ENCODE measurements around the gene PCBP2.

Gene PCBP2

DNA sequence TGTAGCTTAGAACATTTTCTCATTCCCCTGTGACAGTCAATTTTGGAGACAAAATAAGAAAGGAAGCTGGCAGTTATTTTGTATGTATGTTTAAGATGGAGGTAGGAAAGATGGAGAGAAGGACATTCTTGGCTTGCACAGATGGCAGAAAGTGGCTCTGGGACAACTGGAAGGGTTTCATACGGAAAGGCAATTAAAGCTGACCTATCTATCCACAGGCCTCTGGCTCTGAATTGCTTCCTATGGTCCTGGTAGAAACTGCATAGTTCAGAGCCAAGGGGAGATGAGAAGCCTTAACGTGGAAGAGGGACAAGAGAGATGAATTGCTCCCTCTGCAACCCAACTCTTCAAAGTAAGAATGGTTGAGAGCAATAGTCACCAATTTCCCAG lies 63.4 kb downstream of the PCBP2 start:
- Histone ChIP-seq H3K36me3 (ENCODE audit: control insufficient read depth, insufficient read depth, low read length) (peaks cover 1% of the 10 kb centered on the region), H4K8ac (ENCODE audit: low read depth, low read length) (no peak overlapping the region), H3K27me3 (ENCODE audit: insufficient read depth, low read length, poor library complexity) (no peaks in the 10 kb centered on the region), H3K79me2 (ENCODE audit: control insufficient read depth, insufficient read depth, low read length) (no peaks in the 10 kb centered on the region), H3K79me1 (ENCODE audit: low read length) (no peaks in the 10 kb centered on the region), H3K18ac (ENCODE audit: low read length) (no peak overlapping the region), H2BK15ac (replicated peaks; ENCODE audit: low read depth) (no peak overlapping the region), H3K56ac (ENCODE audit: low read length) (no peak overlapping the region), H4K5ac (ENCODE audit: low read length) (no peak overlapping the region), H3K4me3 (ENCODE audit: low read length) (no peak overlapping the region), H2AK5ac (ENCODE audit: low read length) (no peak overlapping the region), H3K9ac (ENCODE audit: low read length) (no peak overlapping the region), H3K23ac (ENCODE audit: low read length) (no peak overlapping the region), H3K4me2 (ENCODE audit: low read length) (no peak overlapping the region), H3K4ac (ENCODE audit: low read depth, low read length) (no peak overlapping the region), H3K4me1 (ENCODE audit: control insufficient read depth, low read depth, low read length) (no peaks in the 10 kb centered on the region), H2BK5ac (ENCODE audit: low read length) (no peak overlapping the region), H3K27ac (ENCODE audit: low read depth, low read length) (no peak overlapping the region), H2BK120ac (ENCODE audit: low read depth, low read length) (no peak overlapping the region)
- no CpG with 5 or more reads among the region's 2 CpGs for WGBS (ENCODE audit: extremely low coverage, insufficient coverage, low lambda C conversion rate)
- no peak for DNase-seq

DNA sequence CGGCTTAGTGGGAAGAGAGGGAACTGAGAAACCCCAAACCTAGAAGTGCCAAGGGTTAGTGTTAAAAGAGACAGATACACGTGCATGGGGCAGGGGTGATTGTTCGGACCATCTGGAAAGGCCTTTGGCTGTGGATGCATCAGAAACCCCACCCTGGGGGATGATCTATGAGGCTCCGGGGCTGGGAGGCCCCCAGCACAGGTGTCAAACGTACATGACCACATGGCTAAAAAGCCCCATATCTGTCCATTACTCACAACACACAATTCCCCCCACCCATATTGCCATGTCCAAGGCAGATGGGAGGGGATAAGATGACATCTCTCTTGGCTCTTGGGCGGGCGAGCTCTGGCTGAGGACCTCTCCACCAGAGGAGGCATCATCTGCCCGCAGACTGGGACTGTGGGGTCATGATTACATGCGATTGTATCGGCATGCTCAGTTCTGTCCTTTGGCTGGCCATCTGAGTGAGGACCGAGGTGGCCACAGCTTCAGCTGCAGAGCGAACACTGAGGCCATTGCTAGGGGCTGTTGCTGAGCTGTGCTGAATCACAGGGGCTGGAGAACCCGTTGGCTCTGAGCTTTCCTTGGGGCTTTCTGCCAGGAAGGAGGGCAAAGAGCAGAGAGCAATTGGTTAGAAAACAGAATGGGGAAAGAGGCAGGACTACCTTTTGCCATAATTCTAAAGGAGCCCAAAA lies 65.0 kb downstream of the PCBP2 start:
- no CpG with 5 or more reads among the region's 13 CpGs for WGBS (ENCODE audit: extremely low coverage, insufficient coverage, low lambda C conversion rate)
- Histone ChIP-seq H3K4me3 (ENCODE audit: low read length) (no peak overlapping the region), H2BK120ac (ENCODE audit: low read depth, low read length) (no peak overlapping the region), H2AK5ac (ENCODE audit: low read length) (no peak overlapping the region), H3K79me2 (ENCODE audit: control insufficient read depth, insufficient read depth, low read length) (no peaks in the 10 kb centered on the region), H2BK15ac (replicated peaks; ENCODE audit: low read depth) (no peak overlapping the region), H3K4ac (ENCODE audit: low read depth, low read length) (no peak overlapping the region), H3K27me3 (ENCODE audit: insufficient read depth, low read length, poor library complexity) (no peaks in the 10 kb centered on the region), H3K18ac (ENCODE audit: low read length) (no peak overlapping the region), H3K23ac (ENCODE audit: low read length) (no peak overlapping the region), H3K36me3 (ENCODE audit: control insufficient read depth, insufficient read depth, low read length) (peaks cover 1% of the 10 kb centered on the region), H3K27ac (ENCODE audit: low read depth, low read length) (no peak overlapping the region), H3K9ac (ENCODE audit: low read length) (no peak overlapping the region), H3K79me1 (ENCODE audit: low read length) (no peaks in the 10 kb centered on the region), H3K56ac (ENCODE audit: low read length) (no peak overlapping the region), H4K5ac (ENCODE audit: low read length) (no peak overlapping the region), H4K8ac (ENCODE audit: low read depth, low read length) (no peak overlapping the region), H2BK5ac (ENCODE audit: low read length) (no peak overlapping the region), H3K4me2 (ENCODE audit: low read length) (no peak overlapping the region), H3K4me1 (ENCODE audit: control insufficient read depth, low read depth, low read length) (no peaks in the 10 kb centered on the region)
- DNase-seq: no peak

DNA sequence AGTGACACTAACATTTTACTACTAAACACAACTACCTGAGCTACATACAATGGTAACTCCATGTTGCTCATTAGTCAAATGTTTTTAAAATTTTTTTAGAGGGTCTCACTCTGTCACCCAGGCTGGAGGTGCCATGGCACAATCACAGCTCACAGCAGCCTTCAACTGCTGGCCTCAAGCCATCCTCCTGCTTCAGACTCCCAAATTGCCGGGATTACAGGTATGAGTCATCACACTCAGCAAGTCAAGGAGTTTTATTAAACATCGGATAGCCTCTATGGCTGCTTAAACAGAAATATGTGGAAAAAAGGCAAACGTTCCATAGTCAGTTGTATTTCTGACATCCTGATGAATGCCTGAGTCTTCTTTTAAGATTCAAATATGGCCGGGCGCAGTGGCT lies 66.5 kb downstream of the PCBP2 start:
- H4K8ac ChIP-seq (ENCODE audit: low read depth, low read length): no peak overlapping the region

DNA sequence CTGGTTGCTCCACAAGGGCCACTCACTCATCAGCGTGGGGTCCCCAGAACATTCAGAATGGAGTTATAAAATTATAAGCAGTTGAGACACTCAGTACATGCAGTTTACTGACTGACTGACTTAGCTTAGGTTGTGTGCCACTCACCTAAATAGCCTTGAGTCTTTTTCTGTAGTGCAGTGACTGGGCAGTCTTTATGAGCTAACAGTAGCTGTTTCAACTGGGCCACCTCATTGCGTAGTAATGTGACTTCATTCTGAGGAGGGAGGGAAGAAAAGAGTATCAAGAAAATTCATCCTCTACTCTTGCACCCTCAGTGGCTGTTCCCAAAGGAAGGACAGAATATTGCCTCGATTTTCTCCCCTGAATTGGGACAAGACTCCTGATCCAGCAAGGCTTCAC lies 71.2 kb downstream of the PCBP2 start:
- no peak overlapping the region for H3K9ac ChIP-seq (ENCODE audit: low read length)
- no peak overlapping the region for H3K4me2 ChIP-seq (ENCODE audit: low read length)
- DNase-seq: no peak
- no peaks in the 10 kb centered on the region for H3K36me3 ChIP-seq (ENCODE audit: control insufficient read depth, insufficient read depth, low read length)
- no peak overlapping the region for H2AK5ac ChIP-seq (ENCODE audit: low read length)
- no peaks in the 10 kb centered on the region for H3K79me1 ChIP-seq (ENCODE audit: low read length)
- H4K5ac ChIP-seq (ENCODE audit: low read length): no peak overlapping the region
- no peak overlapping the region for H4K8ac ChIP-seq (ENCODE audit: low read depth, low read length)
- no peak overlapping the region for H2BK5ac ChIP-seq (ENCODE audit: low read length)
- H3K79me2 ChIP-seq (ENCODE audit: control insufficient read depth, insufficient read depth, low read length): no peaks in the 10 kb centered on the region
- no peak overlapping the region for H3K27ac ChIP-seq (ENCODE audit: low read depth, low read length)
- no peak overlapping the region for H2BK120ac ChIP-seq (ENCODE audit: low read depth, low read length)
- no peak overlapping the region for H3K4ac ChIP-seq (ENCODE audit: low read depth, low read length)
- no CpG with 5 or more reads among the region's 3 CpGs for WGBS (ENCODE audit: extremely low coverage, insufficient coverage, low lambda C conversion rate)
- H2BK15ac ChIP-seq (replicated peaks; ENCODE audit: low read depth): no peak overlapping the region
- H3K4me1 ChIP-seq (ENCODE audit: control insufficient read depth, low read depth, low read length): no peaks in the 10 kb centered on the region
- no peak overlapping the region for H3K23ac ChIP-seq (ENCODE audit: low read length)
- no peak overlapping the region for H3K4me3 ChIP-seq (ENCODE audit: low read length)
- H3K27me3 ChIP-seq (ENCODE audit: insufficient read depth, low read length, poor library complexity): no peaks in the 10 kb centered on the region
- H3K18ac ChIP-seq (ENCODE audit: low read length): no peak overlapping the region
- no peak overlapping the region for H3K56ac ChIP-seq (ENCODE audit: low read length)

More for the DNA sequence above, 66.5 kb downstream of the PCBP2 start:
- Histone ChIP-seq H2AK5ac (ENCODE audit: low read length) (no peak overlapping the region), H2BK120ac (ENCODE audit: low read depth, low read length) (no peak overlapping the region), H3K79me2 (ENCODE audit: control insufficient read depth, insufficient read depth, low read length) (no peaks in the 10 kb centered on the region), H3K4me3 (ENCODE audit: low read length) (no peak overlapping the region), H3K36me3 (ENCODE audit: control insufficient read depth, insufficient read depth, low read length) (peaks cover 1% of the 10 kb centered on the region), H3K27ac (ENCODE audit: low read depth, low read length) (no peak overlapping the region), H3K4me2 (ENCODE audit: low read length) (no peak overlapping the region), H3K27me3 (ENCODE audit: insufficient read depth, low read length, poor library complexity) (no peaks in the 10 kb centered on the region), H3K4ac (ENCODE audit: low read depth, low read length) (no peak overlapping the region), H3K79me1 (ENCODE audit: low read length) (no peaks in the 10 kb centered on the region), H3K23ac (ENCODE audit: low read length) (no peak overlapping the region), H3K56ac (ENCODE audit: low read length) (no peak overlapping the region), H3K4me1 (ENCODE audit: control insufficient read depth, low read depth, low read length) (no peaks in the 10 kb centered on the region), H2BK15ac (replicated peaks; ENCODE audit: low read depth) (no peak overlapping the region), H3K18ac (ENCODE audit: low read length) (no peak overlapping the region), H3K9ac (ENCODE audit: low read length) (no peak overlapping the region), H2BK5ac (ENCODE audit: low read length) (no peak overlapping the region), H4K5ac (ENCODE audit: low read length) (no peak overlapping the region)
- DNase-seq: no peak
- no CpG with 5 or more reads among the region's 5 CpGs for WGBS (ENCODE audit: extremely low coverage, insufficient coverage, low lambda C conversion rate)

DNA sequence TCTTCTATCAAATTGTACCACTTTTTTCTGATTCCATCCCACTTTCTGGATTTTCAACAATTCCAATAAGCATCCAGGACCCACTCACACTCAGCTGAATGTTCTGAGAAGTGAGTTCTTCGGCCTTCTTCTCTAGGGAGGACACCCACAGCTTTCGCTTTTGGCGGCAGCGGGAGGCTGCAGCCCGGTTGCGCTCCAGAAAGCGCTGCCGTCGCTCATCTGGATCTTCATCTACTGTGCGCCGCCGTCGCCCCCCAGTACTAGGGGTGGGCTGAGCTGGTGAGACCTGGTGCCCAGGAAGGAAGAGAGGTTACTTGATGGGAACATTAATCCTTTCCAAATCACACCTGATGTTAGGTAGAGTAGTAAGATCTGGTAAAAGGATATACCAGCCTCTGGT lies 72.6 kb downstream of the PCBP2 start:
- H3K4ac ChIP-seq (ENCODE audit: low read depth, low read length): no peak overlapping the region
- DNase-seq: no peak
- H3K4me3 ChIP-seq (ENCODE audit: low read length): no peak overlapping the region
- no peaks in the 10 kb centered on the region for H3K36me3 ChIP-seq (ENCODE audit: control insufficient read depth, insufficient read depth, low read length)
- H3K23ac ChIP-seq (ENCODE audit: low read length): no peak overlapping the region
- H4K8ac ChIP-seq (ENCODE audit: low read depth, low read length): no peak overlapping the region
- no peaks in the 10 kb centered on the region for H3K4me1 ChIP-seq (ENCODE audit: control insufficient read depth, low read depth, low read length)
- H3K27ac ChIP-seq (ENCODE audit: low read depth, low read length): no peak overlapping the region
- no peak overlapping the region for H2AK5ac ChIP-seq (ENCODE audit: low read length)
- H3K79me2 ChIP-seq (ENCODE audit: control insufficient read depth, insufficient read depth, low read length): no peaks in the 10 kb centered on the region
- H3K9ac ChIP-seq (ENCODE audit: low read length): no peak overlapping the region
- WGBS (ENCODE audit: extremely low coverage, insufficient coverage, low lambda C conversion rate): no CpG with 5 or more reads among the region's 13 CpGs
- no peaks in the 10 kb centered on the region for H3K27me3 ChIP-seq (ENCODE audit: insufficient read depth, low read length, poor library complexity)
- no peak overlapping the region for H3K18ac ChIP-seq (ENCODE audit: low read length)
- no peak overlapping the region for H4K5ac ChIP-seq (ENCODE audit: low read length)
- no peak overlapping the region for H2BK15ac ChIP-seq (replicated peaks; ENCODE audit: low read depth)
- H3K4me2 ChIP-seq (ENCODE audit: low read length): no peak overlapping the region
- no peaks in the 10 kb centered on the region for H3K79me1 ChIP-seq (ENCODE audit: low read length)
- H3K56ac ChIP-seq (ENCODE audit: low read length): no peak overlapping the region
- no peak overlapping the region for H2BK120ac ChIP-seq (ENCODE audit: low read depth, low read length)
- H2BK5ac ChIP-seq (ENCODE audit: low read length): no peak overlapping the region

DNA sequence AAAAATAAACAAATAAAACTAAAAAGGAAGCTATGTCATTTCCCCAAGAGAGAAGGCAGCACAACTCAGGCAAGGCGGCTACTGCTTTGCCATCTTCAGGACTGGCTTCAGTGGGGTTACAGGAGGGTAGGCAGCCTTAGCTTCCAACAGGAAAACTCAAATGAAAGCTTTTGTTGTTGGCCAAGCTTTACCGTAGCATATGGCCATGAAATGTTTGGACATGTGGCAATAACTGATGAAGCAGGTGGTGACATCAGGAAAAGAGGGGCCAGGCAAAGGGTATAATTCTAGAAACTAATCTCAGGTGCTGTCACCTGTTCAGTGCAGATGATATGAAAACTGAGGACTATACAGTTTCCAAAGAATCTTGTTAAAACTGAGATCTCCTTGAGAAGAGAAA lies 78.2 kb downstream of the PCBP2 start:
- H3K18ac ChIP-seq (ENCODE audit: low read length): no peak overlapping the region
- no peaks in the 10 kb centered on the region for H3K4me1 ChIP-seq (ENCODE audit: control insufficient read depth, low read depth, low read length)
- H3K56ac ChIP-seq (ENCODE audit: low read length): no peak overlapping the region
- H3K23ac ChIP-seq (ENCODE audit: low read length): no peak overlapping the region
- H3K27me3 ChIP-seq (ENCODE audit: insufficient read depth, low read length, poor library complexity): no peaks in the 10 kb centered on the region
- H2BK5ac ChIP-seq (ENCODE audit: low read length): no peak overlapping the region
- H4K5ac ChIP-seq (ENCODE audit: low read length): no peak overlapping the region
- H3K4me3 ChIP-seq (ENCODE audit: low read length): no peak overlapping the region
- WGBS (ENCODE audit: extremely low coverage, insufficient coverage, low lambda C conversion rate): no CpG with 5 or more reads among the region's 2 CpGs
- peaks cover 8% of the 10 kb centered on the region for H3K36me3 ChIP-seq (ENCODE audit: control insufficient read depth, insufficient read depth, low read length)
- H2BK120ac ChIP-seq (ENCODE audit: low read depth, low read length): no peak overlapping the region
- no peak for DNase-seq
- H2BK15ac ChIP-seq (replicated peaks; ENCODE audit: low read depth): no peak overlapping the region
- no peak overlapping the region for H3K9ac ChIP-seq (ENCODE audit: low read length)
- no peaks in the 10 kb centered on the region for H3K79me1 ChIP-seq (ENCODE audit: low read length)
- no peak overlapping the region for H3K4me2 ChIP-seq (ENCODE audit: low read length)
- no peak overlapping the region for H3K27ac ChIP-seq (ENCODE audit: low read depth, low read length)
- H2AK5ac ChIP-seq (ENCODE audit: low read length): no peak overlapping the region
- no peak overlapping the region for H4K8ac ChIP-seq (ENCODE audit: low read depth, low read length)
- no peak overlapping the region for H3K4ac ChIP-seq (ENCODE audit: low read depth, low read length)
- H3K79me2 ChIP-seq (ENCODE audit: control insufficient read depth, insufficient read depth, low read length): no peaks in the 10 kb centered on the region

Data from mesendoderm (in vitro differentiated cells).